IPS-18a (cell line): Measurements from ENCODE around the gene TMEM17.

Experiments used
- H3K27ac ChIP-seq: one replicate; pipeline ENCODE4 v1.5.1; 2013; ENCODE audit warnings: low read length
- H3K27me3 ChIP-seq: one replicate; pipeline ENCODE4 v1.6.1; 2013; ENCODE audit warnings: mild to moderate bottlenecking, low read length; ENCODE audit not compliant: control insufficient read depth, insufficient read depth
- H3K36me3 ChIP-seq: one replicate; pipeline ENCODE4 v1.6.1; 2013; ENCODE audit warnings: low read depth, low read length; ENCODE audit not compliant: control insufficient read depth
- H3K4me1 ChIP-seq: one replicate; pipeline ENCODE4 v1.6.1; 2013; ENCODE audit warnings: low read depth, low read length; ENCODE audit not compliant: control insufficient read depth
- H3K4me3 ChIP-seq: one replicate; pipeline ENCODE4 v1.5.1; 2013; ENCODE audit warnings: low read length
- H3K9ac ChIP-seq: one replicate; pipeline ENCODE4 v1.6.1; 2013; ENCODE audit warnings: mild to moderate bottlenecking, low read length, moderate library complexity
- H3K9me3 ChIP-seq: one replicate; pipeline ENCODE4 v1.6.1; 2013; ENCODE audit warnings: low read depth, low read length; ENCODE audit not compliant: control insufficient read depth

The TMEM17 gene

DNA sequence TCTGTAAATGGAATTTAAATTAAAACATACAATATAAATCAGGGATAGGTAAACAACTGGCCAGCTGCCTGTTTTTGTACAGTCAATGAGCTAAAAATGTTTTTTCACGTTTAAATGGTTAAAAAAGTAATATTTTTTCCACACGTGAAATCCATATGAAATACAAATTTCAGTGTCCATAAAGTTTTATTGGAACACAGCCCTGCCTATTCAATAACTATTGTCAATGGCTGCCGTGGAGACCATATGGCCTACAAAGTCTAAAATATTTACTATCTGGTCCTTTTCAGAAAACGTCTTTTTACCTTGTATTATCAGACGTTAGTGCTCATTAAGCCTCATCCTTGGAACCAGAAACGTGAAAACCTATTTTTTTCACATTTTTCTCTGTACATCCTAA, 1.3 kb downstream of the TMEM17 start:
- Histone ChIP-seq H3K4me1 (peaks cover 12% of the 10 kb centered on the region), H3K9me3 (no peaks in the 10 kb centered on the region), H3K27ac (no peak overlapping the region), H3K4me3 (no peak overlapping the region), H3K36me3 (no peaks in the 10 kb centered on the region), H3K9ac (no peak overlapping the region), H3K27me3 (no peaks in the 10 kb centered on the region)

GRCh38 chr2:62501794-62502500, 4.0 kb downstream of the TMEM17 start:
- Histone ChIP-seq H3K36me3 (no peaks in the 10 kb centered on the region), H3K9ac (no peak overlapping the region), H3K27ac (no peak overlapping the region), H3K4me1 (peaks cover 12% of the 10 kb centered on the region), H3K9me3 (no peaks in the 10 kb centered on the region), H3K4me3 (no peak overlapping the region), H3K27me3 (no peaks in the 10 kb centered on the region)

DNA sequence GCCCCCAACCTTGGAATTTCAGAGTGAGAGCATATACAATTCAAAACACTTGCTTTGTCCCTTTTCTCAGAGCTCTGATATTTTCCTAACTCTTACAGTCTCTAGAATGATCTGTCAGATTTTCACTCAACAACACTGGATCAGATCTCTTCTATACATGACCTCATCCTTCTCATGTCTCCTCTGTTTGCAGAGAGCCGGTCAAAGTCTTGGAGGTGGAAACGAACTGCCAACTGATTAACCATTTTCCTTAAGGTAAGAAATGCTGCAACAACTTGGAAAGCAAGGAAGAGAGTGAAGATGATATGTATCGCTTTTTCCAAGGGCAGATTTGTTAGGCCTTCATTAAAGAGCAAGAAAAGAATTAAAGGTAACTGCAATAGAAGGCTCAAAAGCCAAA, 4.9 kb downstream of the TMEM17 start:
- H3K27me3 ChIP-seq, result no peaks in the 10 kb centered on the region
- H3K9me3 ChIP-seq, result no peaks in the 10 kb centered on the region
- peaks cover 7% of the 10 kb centered on the region for H3K4me1 ChIP-seq
- H3K9ac ChIP-seq, result no peak overlapping the region
- H3K4me3 ChIP-seq, result no peak overlapping the region
- no peaks in the 10 kb centered on the region for H3K36me3 ChIP-seq
- H3K27ac ChIP-seq, result no peak overlapping the region

- Histone ChIP-seq H3K36me3 (no peaks in the 10 kb centered on the region), H3K27me3 (no peaks in the 10 kb centered on the region), H3K4me1 (no peaks in the 10 kb centered on the region), H3K4me3 (no peak overlapping the region), H3K9me3 (no peaks in the 10 kb centered on the region), H3K27ac (no peak overlapping the region), H3K9ac (no peak overlapping the region)
Observed at GRCh38 chr2:62499430-62500060, 6.5 kb downstream of the TMEM17 start.

DNA sequence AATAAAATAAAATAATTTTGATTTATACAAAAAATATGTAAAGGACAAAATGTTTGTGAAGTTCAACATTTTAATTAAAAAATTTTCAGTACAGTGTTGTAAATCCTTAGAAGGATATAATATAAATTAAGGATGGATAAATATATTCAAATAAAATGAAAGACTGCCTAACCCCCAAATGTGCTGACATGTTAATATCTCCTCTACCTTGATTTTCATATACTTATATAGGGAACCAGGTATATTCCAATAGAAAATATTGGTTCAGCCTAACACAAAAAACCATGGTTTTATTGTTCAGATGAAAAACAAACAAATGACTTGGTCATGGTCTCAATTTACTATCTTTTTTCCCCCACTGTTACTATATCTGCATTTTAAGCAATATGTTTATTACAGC, 7.3 kb downstream of the TMEM17 start:
- no peak overlapping the region for H3K9ac ChIP-seq
- H3K27me3 ChIP-seq, result no peaks in the 10 kb centered on the region
- no peak overlapping the region for H3K4me3 ChIP-seq
- H3K27ac ChIP-seq, result no peak overlapping the region
- no peaks in the 10 kb centered on the region for H3K36me3 ChIP-seq
- H3K9me3 ChIP-seq, result no peaks in the 10 kb centered on the region
- H3K4me1 ChIP-seq, result no peaks in the 10 kb centered on the region

GRCh38 chr2:62495761-62496160, 10.2 kb downstream of the TMEM17 start:
- no peak overlapping the region for H3K9ac ChIP-seq
- no peak overlapping the region for H3K4me3 ChIP-seq
- H3K4me1 ChIP-seq, result no peaks in the 10 kb centered on the region
- no peaks in the 10 kb centered on the region for H3K9me3 ChIP-seq
- H3K36me3 ChIP-seq, result no peaks in the 10 kb centered on the region
- no peaks in the 10 kb centered on the region for H3K27me3 ChIP-seq
- no peak overlapping the region for H3K27ac ChIP-seq

DNA sequence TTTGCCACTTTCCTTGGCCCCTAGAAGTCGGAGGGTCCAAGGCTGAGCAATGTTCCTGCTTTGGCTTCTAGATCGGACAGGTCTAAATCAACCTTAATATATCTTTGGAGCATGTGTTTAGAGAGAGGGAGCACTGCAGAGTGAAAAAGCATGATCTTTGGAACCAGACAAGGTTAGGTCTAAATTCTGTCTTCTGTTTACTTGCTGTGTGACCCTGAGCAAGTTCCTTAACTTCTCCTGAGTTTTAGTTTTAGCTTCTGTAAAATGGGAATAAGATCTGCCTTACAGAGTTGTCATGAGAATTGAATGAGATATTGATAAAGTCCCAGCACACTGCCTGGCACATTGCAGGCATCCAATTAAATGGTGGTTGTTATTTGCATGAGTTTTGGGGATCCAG, 13.9 kb downstream of the TMEM17 start:
- no peak overlapping the region for H3K4me3 ChIP-seq
- no peak overlapping the region for H3K9ac ChIP-seq
- H3K9me3 ChIP-seq, result no peaks in the 10 kb centered on the region
- no peaks in the 10 kb centered on the region for H3K27me3 ChIP-seq
- H3K36me3 ChIP-seq, result no peaks in the 10 kb centered on the region
- H3K4me1 ChIP-seq, result no peaks in the 10 kb centered on the region
- no peak overlapping the region for H3K27ac ChIP-seq

DNA sequence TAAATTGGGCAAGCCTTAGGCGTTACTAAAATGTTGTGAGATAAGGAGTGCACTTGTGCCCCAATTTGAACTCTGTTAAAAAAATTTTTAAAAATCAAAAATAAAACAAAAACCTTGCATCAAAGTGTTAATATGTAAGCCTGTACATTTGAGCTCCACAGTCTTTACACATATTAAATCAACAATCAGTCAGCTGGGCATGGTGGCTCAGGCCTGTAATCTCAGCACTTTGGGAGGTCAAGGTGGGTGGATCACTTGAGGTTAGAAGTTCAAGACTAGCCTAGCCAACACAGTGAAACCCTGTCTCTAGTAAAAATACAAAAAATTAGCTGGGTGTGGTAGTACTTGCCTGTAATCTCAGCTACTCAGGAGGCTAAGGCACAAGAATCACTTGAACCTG, 16.3 kb downstream of the TMEM17 start:
- H3K36me3 ChIP-seq, result no peaks in the 10 kb centered on the region
- no peaks in the 10 kb centered on the region for H3K9me3 ChIP-seq
- H3K4me3 ChIP-seq, result no peak overlapping the region
- no peak overlapping the region for H3K27ac ChIP-seq
- no peaks in the 10 kb centered on the region for H3K27me3 ChIP-seq
- H3K4me1 ChIP-seq, result no peaks in the 10 kb centered on the region
- H3K9ac ChIP-seq, result no peak overlapping the region

DNA sequence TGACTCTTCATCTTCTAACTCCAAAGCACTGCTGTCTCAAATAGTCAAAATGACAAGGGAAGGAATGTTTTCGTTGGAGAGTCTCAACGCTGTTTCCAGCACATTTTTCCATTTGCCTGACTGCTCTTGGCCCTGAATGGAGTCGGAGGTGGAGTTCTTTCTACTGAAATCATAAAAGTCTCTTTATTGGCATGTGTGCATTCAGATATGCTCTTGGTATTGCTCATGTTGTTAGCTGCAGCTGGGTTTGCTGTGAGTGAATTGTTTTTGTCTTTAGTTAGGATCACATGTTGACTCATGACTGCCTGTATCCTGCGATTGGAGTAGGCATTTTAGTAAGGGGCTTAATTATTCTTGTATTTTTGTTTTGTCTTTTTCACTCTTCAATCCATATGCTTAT, 16.8 kb downstream of the TMEM17 start:
- H3K4me1 ChIP-seq, result no peaks in the 10 kb centered on the region
- H3K27ac ChIP-seq, result no peak overlapping the region
- no peak overlapping the region for H3K4me3 ChIP-seq
- H3K27me3 ChIP-seq, result no peaks in the 10 kb centered on the region
- H3K9ac ChIP-seq, result no peak overlapping the region
- no peaks in the 10 kb centered on the region for H3K36me3 ChIP-seq
- H3K9me3 ChIP-seq, result no peaks in the 10 kb centered on the region

GRCh38 chr2:62486439-62486765, 19.6 kb downstream of the TMEM17 start:
- Histone ChIP-seq H3K9me3 (no peaks in the 10 kb centered on the region), H3K4me3 (no peak overlapping the region), H3K27me3 (no peaks in the 10 kb centered on the region), H3K4me1 (no peaks in the 10 kb centered on the region), H3K9ac (no peak overlapping the region), H3K27ac (no peak overlapping the region), H3K36me3 (no peaks in the 10 kb centered on the region)

DNA sequence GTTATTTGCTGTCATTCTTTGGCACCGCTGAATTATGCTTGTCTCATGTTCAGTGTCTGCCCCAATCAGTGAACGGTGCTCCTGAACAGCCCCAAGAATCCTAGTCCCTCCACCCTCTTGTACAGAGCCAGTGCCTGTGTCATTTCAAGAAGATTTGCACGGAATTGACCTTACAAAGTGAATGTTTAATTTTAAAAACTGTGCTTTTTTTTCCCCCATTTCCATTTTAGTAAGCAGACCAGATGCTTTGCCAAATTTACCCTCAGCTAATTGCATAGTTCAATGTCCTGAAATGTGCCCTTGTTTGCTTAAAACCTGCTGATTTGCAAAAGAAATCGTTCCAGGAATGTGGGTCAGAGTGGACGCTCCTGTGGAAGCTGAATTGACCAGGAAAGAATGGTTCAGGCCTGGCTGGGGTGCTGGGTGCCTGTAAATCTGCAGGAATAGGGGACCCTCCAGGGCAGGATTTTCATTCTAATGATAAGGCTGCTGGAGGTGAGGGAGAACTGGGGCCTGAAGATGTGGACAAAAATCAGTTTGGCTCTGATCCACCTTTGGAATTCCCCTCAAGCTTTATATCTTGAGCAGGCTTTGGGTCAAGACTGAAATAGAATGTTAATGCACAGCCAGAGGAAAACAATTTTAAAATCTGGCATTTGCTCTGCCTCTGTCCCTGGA, 20.1 kb downstream of the TMEM17 start:
- Histone ChIP-seq H3K4me1 (no peaks in the 10 kb centered on the region), H3K4me3 (no peak overlapping the region), H3K27me3 (no peaks in the 10 kb centered on the region), H3K27ac (no peak overlapping the region), H3K9me3 (no peaks in the 10 kb centered on the region), H3K9ac (no peak overlapping the region), H3K36me3 (no peaks in the 10 kb centered on the region)
